ENCODE results near the gene UBE4B. TPM values are rescaled to one million over a fixed set of nuclear protein-coding genes. Genes with fewer than 3 reads are reported as not detected.

Gene UBE4B
- total and polyA plus RNA-seq, 4 donors, result 7.5 to 25.5 (median 16.6) TPM

DNA sequence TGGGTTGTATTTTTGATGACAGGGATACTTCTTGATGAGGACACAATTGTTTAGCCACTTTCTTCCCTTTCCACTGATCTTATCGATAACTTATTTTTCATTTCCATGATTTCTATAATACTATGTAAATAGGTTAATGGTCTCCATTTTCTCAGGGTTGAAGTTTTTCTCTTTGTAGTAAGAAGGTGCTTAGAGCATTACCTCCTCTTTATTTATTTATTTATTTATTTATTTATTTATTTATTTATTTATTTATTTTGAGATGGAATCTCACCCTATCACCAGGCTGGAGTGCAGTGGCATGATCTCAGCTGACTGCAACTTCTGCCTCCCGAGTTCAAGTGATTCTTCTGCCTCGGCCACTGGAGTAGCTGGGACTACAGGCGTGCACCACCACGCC is 70.4 kb downstream of the UBE4B start:
- Histone ChIP-seq H3K9me3 (ENCODE audit: control insufficient read depth in 4 of 4, low read length in 3 of 4) (no peaks in the 10 kb centered on the region), H3K27me3 (ENCODE audit: control insufficient read depth in 4 of 4, insufficient read depth in 4 of 4, low read length in 3 of 4) (no peaks in the 10 kb centered on the region), H3K27ac (ENCODE audit: low read depth in 1 of 2, low read length in 2 of 2) (no peak overlapping the region), H3K4me1 (ENCODE audit: control insufficient read depth in 4 of 4, insufficient read depth in 4 of 4, low read length in 3 of 4) (peaks cover 0 to 3% (median under 1%) of the 10 kb centered on the region in 4 donors), H3K4me3 (ENCODE audit: low read depth in 1 of 3, low read length in 3 of 3) (no peak overlapping the region), H3K9ac (ENCODE audit: low read depth in 1 of 2, low read length in 2 of 2) (no peak overlapping the region), H3K36me3 (ENCODE audit: control insufficient read depth in 4 of 4, insufficient read depth in 3 of 4, low read depth in 1 of 4, low read length in 3 of 4) (peaks cover 7 to 37% (median 29%) of the 10 kb centered on the region in 4 donors)
- 94% methylated on average over 5 of the region's 5 CpGs for WGBS
- DNase-seq (ENCODE audit: low spot score), result no peak
- no peak for TF ChIP-seq FOXA2 (IDR thresholded peaks at IDR 0.05)
- TF ChIP-seq NR2F2 (IDR thresholded peaks at IDR 0.05), result no peak
- TF ChIP-seq JUND (IDR thresholded peaks at IDR 0.05), result no peak
- TF ChIP-seq SP1 (IDR thresholded peaks at IDR 0.05), result no peak
- no peak for TF ChIP-seq RXRA (IDR thresholded peaks at IDR 0.05)
- TF ChIP-seq RAD21 (IDR thresholded peaks at IDR 0.05), result no peak
- TF ChIP-seq CTCF (IDR thresholded peaks at IDR 0.05; ENCODE audit: low read depth, low read length, missing input control), result no peak
- no peak for TF ChIP-seq FOXA1 (IDR thresholded peaks at IDR 0.05)
- TF ChIP-seq ATF3 (IDR thresholded peaks at IDR 0.05), result no peak

DNA sequence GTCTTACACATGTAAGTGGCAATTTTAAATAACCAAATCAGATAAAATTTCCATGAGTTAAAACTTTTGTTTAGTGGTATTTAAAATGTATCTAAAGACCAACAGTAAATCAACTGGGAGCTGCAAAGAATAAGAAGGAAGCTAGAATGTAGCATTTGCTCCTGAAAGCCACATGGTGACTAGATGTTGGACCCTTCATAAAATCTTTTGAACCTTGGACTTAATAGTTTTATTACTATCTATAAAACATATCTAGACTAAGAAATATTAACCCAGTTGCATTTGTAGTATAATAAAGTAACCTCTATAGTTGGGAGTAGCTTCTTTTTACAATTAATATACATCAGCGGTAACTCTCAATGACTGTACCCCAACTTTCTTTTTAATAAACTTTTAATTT is 72.1 kb downstream of the UBE4B start:
- no peak overlapping the region for H3K4me3 ChIP-seq (ENCODE audit: low read depth in 1 of 3, low read length in 3 of 3)
- TF ChIP-seq NR2F2 (IDR thresholded peaks at IDR 0.05) (no peak), RAD21 (IDR thresholded peaks at IDR 0.05) (no peak), CTCF (IDR thresholded peaks at IDR 0.05; ENCODE audit: low read depth, low read length, missing input control) (no peak)
- TF ChIP-seq, protein P1, sequence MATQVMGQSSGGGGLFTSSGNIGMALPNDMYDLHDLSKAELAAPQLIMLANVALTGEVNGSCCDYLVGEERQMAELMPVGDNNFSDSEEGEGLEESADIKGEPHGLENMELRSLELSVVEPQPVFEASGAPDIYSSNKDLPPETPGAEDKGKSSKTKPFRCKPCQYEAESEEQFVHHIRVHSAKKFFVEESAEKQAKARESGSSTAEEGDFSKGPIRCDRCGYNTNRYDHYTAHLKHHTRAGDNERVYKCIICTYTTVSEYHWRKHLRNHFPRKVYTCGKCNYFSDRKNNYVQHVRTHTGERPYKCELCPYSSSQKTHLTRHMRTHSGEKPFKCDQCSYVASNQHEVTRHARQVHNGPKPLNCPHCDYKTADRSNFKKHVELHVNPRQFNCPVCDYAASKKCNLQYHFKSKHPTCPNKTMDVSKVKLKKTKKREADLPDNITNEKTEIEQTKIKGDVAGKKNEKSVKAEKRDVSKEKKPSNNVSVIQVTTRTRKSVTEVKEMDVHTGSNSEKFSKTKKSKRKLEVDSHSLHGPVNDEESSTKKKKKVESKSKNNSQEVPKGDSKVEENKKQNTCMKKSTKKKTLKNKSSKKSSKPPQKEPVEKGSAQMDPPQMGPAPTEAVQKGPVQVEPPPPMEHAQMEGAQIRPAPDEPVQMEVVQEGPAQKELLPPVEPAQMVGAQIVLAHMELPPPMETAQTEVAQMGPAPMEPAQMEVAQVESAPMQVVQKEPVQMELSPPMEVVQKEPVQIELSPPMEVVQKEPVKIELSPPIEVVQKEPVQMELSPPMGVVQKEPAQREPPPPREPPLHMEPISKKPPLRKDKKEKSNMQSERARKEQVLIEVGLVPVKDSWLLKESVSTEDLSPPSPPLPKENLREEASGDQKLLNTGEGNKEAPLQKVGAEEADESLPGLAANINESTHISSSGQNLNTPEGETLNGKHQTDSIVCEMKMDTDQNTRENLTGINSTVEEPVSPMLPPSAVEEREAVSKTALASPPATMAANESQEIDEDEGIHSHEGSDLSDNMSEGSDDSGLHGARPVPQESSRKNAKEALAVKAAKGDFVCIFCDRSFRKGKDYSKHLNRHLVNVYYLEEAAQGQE (IDR thresholded peaks at IDR 0.05), result no peak
- H3K9ac ChIP-seq (ENCODE audit: low read depth in 1 of 2, low read length in 2 of 2), result no peak overlapping the region
- 89% methylated on average over 1 of the region's 1 CpG for WGBS
- no peaks in the 10 kb centered on the region for H3K9me3 ChIP-seq (ENCODE audit: control insufficient read depth in 4 of 4, low read length in 3 of 4)
- H3K27ac ChIP-seq (ENCODE audit: low read depth in 1 of 2, low read length in 2 of 2), result no peak overlapping the region
- H3K36me3 ChIP-seq (ENCODE audit: control insufficient read depth in 4 of 4, insufficient read depth in 3 of 4, low read depth in 1 of 4, low read length in 3 of 4), result peaks cover 8 to 44% (median 32%) of the 10 kb centered on the region in 4 donors
- no peak for DNase-seq (ENCODE audit: low spot score)
- peaks cover 0 to 3% (median under 1%) of the 10 kb centered on the region in 4 donors for H3K4me1 ChIP-seq (ENCODE audit: control insufficient read depth in 4 of 4, insufficient read depth in 4 of 4, low read length in 3 of 4)
- no peaks in the 10 kb centered on the region for H3K27me3 ChIP-seq (ENCODE audit: control insufficient read depth in 4 of 4, insufficient read depth in 4 of 4, low read length in 3 of 4)
